Transverse colon (tissue), 4 donors: Measurements from ENCODE around the gene GALNT18.

Experiments used
- EP300 ChIP-seq: sonication (generic); formaldehyde crosslinking; IDR thresholded peaks from one replicate; pipeline ENCODE4 v1.6.1; 2017; ENCODE audit warnings: antibody characterized with exemption, low read depth
- POLR2A ChIP-seq: fragments of 450-650 bp; IDR thresholded peaks from one replicate; pipeline ENCODE4 v1.6.1; 2016; ENCODE audit warnings: antibody characterized with exemption, mild to moderate bottlenecking, moderate library complexity
- POLR2AphosphoS5 ChIP-seq, 3 donors: sonication (generic); formaldehyde crosslinking; IDR thresholded peaks; one replicate each; pipeline ENCODE4 v1.6.1; 2016; ENCODE audit warnings: antibody characterized with exemption in 3 of 3
- TF ChIP-seq, protein P1 (sequence below), 5 experiments: fragments of 200-600 bp in 3 of 5; fragments of 450-650 bp in 2 of 5; sonication (generic) in 3 of 5; IDR thresholded peaks; 1 replicate in 2 of 5; 2 replicates in 3 of 5; pipeline ENCODE4 v1.5.1; 2016 to 2017; ENCODE audit warnings: antibody characterized with exemption in 5 of 5, inconsistent platforms in 3 of 5, mild to moderate bottlenecking in 2 of 5, moderate library complexity in 1 of 5

DNA sequence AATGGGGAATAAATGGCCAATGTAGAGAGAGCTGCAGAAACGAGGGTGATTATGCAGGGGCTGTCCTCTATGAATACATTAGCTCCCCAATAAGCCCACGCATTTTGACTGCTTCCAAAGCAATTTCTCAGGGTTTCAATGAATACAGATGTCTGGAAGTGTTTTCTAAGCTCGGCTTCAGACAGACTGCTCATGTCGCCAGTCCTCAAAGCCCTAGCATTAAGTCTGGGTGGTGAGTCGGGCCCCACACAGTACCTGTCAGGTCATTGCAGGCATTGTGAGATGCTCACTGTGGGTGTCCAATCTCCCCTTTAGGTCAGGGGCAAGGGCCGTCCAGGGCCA is 250.9 kb downstream of the GALNT18 start:
- TF ChIP-seq POLR2AphosphoS5 (IDR thresholded peaks at IDR 0.05) = no peak
- TF ChIP-seq, protein P1, sequence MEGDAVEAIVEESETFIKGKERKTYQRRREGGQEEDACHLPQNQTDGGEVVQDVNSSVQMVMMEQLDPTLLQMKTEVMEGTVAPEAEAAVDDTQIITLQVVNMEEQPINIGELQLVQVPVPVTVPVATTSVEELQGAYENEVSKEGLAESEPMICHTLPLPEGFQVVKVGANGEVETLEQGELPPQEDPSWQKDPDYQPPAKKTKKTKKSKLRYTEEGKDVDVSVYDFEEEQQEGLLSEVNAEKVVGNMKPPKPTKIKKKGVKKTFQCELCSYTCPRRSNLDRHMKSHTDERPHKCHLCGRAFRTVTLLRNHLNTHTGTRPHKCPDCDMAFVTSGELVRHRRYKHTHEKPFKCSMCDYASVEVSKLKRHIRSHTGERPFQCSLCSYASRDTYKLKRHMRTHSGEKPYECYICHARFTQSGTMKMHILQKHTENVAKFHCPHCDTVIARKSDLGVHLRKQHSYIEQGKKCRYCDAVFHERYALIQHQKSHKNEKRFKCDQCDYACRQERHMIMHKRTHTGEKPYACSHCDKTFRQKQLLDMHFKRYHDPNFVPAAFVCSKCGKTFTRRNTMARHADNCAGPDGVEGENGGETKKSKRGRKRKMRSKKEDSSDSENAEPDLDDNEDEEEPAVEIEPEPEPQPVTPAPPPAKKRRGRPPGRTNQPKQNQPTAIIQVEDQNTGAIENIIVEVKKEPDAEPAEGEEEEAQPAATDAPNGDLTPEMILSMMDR (IDR thresholded peaks at IDR 0.05) = no peak
- no peak for TF ChIP-seq EP300
- TF ChIP-seq POLR2A = no peak
